Fibroblast of lung (primary cell): ENCODE data around the gene RARRES1.

ENCODE experiments used
- CTCF ChIP-seq, 2 donors: IDR thresholded peaks in 1 of 2; conservative IDR thresholded peaks in 1 of 2; 1 replicate in 1 of 2; 2 replicates in 1 of 2; pipeline ENCODE4 v1.5.1; 2011 to 2012; ENCODE audit warnings: low read length in 2 of 2, control low read depth in 1 of 2, inconsistent platforms in 1 of 2, low read depth in 1 of 2, mild to moderate bottlenecking in 1 of 2
- EZH2 ChIP-seq: IDR thresholded peaks from 2 replicates; pipeline ENCODE4 v1.5.1; 2012; ENCODE audit warnings: low read length, control low read depth, mild to moderate bottlenecking; ENCODE audit errors: missing control alignments

- TF ChIP-seq CTCF (conservative IDR thresholded peaks at IDR 0.05 in 1 of 2, IDR thresholded peaks at IDR 0.05 in 1 of 2; ENCODE audit: low read depth in 1 of 2, low read length in 2 of 2) (no peak), EZH2 (no peak)
These were observed 38.6 kb upstream of the RARRES1 start for GRCh38 chr3:158770741-158771350.
